Testis (tissue), 3 donors: ENCODE measurements around the gene ADPRHL1. TPM values are rescaled to one million over a fixed set of nuclear protein-coding genes. Genes with fewer than 3 reads are reported as not detected.

Experiments used
- DNase-seq: peaks from one replicate; pipeline ENCODE4 v3.0.0-alpha.2; 2019
- H3K27ac ChIP-seq, 2 donors: fragments of 200-600 bp; sonication (generic); one replicate each; pipeline ENCODE4 v1.5.1; 2019
- H3K27me3 ChIP-seq: fragments of 200-600 bp; sonication (generic); one replicate; pipeline ENCODE4 v1.5.1; 2019
- H3K36me3 ChIP-seq: fragments of 200-600 bp; sonication (generic); one replicate; pipeline ENCODE4 v1.5.1; 2017; ENCODE audit warnings: low read depth; ENCODE audit errors: missing control alignments
- H3K4me1 ChIP-seq: fragments of 200-600 bp; sonication (generic); one replicate; pipeline ENCODE4 v1.5.1; 2019
- H3K4me3 ChIP-seq, 2 donors: fragments of 200-600 bp; sonication (generic); one replicate each; pipeline ENCODE4 v1.5.1; 2017 to 2019
- H3K9me3 ChIP-seq: fragments of 200-600 bp; sonication (generic); one replicate; pipeline ENCODE4 v1.5.1; 2017
- POLR2A ChIP-seq: fragments of 450-650 bp; IDR thresholded peaks from one replicate; pipeline ENCODE4 v1.6.1; 2017; ENCODE audit warnings: antibody characterized with exemption, mild to moderate bottlenecking, moderate library complexity
- WGBS, 2 donors: methylation state at CpG; one replicate each; pipeline ENCODE4 v1.1.5; 2018; 5-methylcytosine and 5-hydroxymethylcytosine counted together
- intact Hi-C: fragments of 100-400 bp; cut with DNase I; formaldehyde crosslinking; loops from one replicate; pipeline ENCODE4 v1.15.1; 2023; ENCODE audit warnings: low total_unique reads
- polyA plus RNA-seq: library from polyadenylated mRNA; stranded (reverse); fragments of 350-450 nt; fragmentation: Illumina TruSeq; extraction: RNeasy Lipid Tissue Mini Kit (QIAGEN cat#74804); gene quantifications from one replicate; pipeline ENCODE4 v1.2.3, GENCODE V29; 2014; ENCODE audit warnings: low read depth, low replicate concordance; ENCODE audit not compliant: insufficient read depth
- total RNA-seq, 2 donors: library from RNA; depleted of rRNA; stranded (reverse); fragments of >200 nt; gene quantifications; one replicate each; pipeline ENCODE4 v1.2.3, GENCODE V29; 2016
- TF ChIP-seq, protein P1 (sequence below), 3 experiments: fragments of 450-650 bp in 2 of 3; fragments of 200-600 bp in 1 of 3; sonication (generic) in 1 of 3; IDR thresholded peaks; one replicate each; pipeline ENCODE4 v1.5.1; 2016 to 2019; ENCODE audit warnings: antibody characterized with exemption in 3 of 3, mild to moderate bottlenecking in 2 of 3, moderate library complexity in 1 of 3

The ADPRHL1 gene
- total and polyA plus RNA-seq, 3 donors from 2014 or later = 6.2 to 9.3 (median 6.6) TPM

DNA sequence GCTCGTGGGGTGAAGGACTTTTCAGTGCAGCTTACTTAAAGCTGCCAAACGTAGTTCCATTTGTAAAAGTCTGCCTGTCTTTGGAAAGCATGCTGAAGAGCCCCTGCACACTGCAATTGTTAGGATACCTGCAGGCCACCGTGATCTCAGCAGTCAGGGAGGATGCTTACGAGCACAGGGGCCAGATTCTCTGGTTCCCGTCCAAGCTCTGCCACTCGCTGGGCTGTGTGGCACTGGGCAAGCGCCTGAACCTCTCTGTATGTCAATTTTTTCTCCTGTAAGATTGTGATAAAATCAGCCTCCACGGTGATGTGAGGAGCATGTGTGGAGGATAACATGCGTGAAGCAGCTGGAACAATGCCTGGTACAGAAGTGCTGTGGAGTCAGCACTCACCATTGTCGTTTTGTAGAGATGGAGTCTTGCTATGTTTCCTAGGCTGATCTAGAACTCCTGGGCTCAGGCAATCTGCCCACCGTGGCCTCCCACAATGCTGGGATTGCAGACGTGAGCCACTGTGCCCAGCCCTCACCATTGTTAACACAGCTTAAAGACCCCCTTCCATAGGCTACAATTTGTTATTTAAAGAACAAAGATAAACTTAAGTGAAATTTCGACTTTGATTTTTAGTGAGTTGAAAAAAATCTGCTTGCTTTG, 3.5 kb downstream of the ADPRHL1 start:
- 67 to 68% methylated on average over 6 to 13 of the region's 13 CpGs for WGBS, 2 donors
- Histone ChIP-seq H3K4me3 (peak overlapping the region; percentile 52 to 54), H3K9me3 (no peaks in the 10 kb centered on the region), H3K27ac (peak overlapping the region in 1 of 2 donors; percentile 12), H3K4me1 (peaks cover 11% of the 10 kb centered on the region), H3K27me3 (no peaks in the 10 kb centered on the region), H3K36me3 (no peaks in the 10 kb centered on the region)
- no peak for DNase-seq
- intact Hi-C loops = loop anchor here (10.0 kb wide), 1 partner anchor 105 kb away; no protein-coding TSS in a partner anchor
- TF ChIP-seq, protein P1, sequence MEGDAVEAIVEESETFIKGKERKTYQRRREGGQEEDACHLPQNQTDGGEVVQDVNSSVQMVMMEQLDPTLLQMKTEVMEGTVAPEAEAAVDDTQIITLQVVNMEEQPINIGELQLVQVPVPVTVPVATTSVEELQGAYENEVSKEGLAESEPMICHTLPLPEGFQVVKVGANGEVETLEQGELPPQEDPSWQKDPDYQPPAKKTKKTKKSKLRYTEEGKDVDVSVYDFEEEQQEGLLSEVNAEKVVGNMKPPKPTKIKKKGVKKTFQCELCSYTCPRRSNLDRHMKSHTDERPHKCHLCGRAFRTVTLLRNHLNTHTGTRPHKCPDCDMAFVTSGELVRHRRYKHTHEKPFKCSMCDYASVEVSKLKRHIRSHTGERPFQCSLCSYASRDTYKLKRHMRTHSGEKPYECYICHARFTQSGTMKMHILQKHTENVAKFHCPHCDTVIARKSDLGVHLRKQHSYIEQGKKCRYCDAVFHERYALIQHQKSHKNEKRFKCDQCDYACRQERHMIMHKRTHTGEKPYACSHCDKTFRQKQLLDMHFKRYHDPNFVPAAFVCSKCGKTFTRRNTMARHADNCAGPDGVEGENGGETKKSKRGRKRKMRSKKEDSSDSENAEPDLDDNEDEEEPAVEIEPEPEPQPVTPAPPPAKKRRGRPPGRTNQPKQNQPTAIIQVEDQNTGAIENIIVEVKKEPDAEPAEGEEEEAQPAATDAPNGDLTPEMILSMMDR (IDR thresholded peaks at IDR 0.05) = no peak
- no peak for TF ChIP-seq POLR2A

DNA sequence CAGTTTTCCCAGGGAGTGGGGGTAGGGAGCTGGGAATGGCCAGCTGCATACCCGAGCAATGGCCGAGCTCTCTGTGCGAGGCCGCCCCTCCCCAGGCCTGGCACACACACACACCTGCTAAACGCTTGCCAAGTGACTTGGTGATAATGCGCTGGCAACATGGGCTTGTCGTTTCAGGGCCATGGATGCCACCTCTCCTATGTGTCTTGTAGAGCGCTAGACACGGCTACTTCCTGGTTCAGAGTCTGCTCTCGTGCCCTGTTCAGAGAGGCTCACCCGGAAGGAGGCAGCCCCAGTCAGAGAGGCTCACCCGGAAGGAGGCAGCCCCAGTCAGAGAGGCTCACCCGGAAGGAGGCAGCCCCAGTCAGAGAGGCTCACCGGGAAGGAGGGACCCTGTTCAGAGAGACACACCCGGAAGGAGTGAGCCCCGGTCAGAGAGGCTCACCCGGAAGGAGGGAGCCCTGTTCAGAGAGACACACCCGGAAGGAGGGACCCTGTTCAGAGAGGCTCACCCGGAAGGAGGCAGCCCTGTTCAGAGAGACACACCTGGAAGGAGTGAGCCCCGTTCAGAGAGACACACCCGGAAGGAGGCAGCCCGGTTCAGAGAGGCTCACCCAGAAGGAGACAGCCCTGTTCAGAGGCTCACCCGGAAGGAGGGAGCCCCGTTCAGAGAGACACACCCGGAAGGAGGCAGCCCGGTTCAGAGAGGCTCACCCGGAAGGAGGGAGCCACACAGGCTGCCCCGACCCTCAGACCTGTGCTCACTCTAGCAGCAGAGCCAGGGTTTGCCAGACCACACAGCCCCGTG, 4.2 kb downstream of the ADPRHL1 start:
- no peaks in the 10 kb centered on the region for H3K27me3 ChIP-seq
- 41 to 47% methylated on average over 18 to 29 of the region's 29 CpGs for WGBS, 2 donors
- intact Hi-C loops = no loop called here
- DNase-seq = peak; percentile 84
- H3K9me3 ChIP-seq = no peaks in the 10 kb centered on the region
- H3K36me3 ChIP-seq = no peaks in the 10 kb centered on the region
- peaks cover 11% of the 10 kb centered on the region for H3K4me1 ChIP-seq
- peak overlapping the region; percentile 52 to 54 for H3K4me3 ChIP-seq
- no peak for TF ChIP-seq POLR2A
- TF ChIP-seq, protein P1 (IDR thresholded peaks at IDR 0.05) = no peak
- peak overlapping the region; percentile 12 to 35 for H3K27ac ChIP-seq

DNA sequence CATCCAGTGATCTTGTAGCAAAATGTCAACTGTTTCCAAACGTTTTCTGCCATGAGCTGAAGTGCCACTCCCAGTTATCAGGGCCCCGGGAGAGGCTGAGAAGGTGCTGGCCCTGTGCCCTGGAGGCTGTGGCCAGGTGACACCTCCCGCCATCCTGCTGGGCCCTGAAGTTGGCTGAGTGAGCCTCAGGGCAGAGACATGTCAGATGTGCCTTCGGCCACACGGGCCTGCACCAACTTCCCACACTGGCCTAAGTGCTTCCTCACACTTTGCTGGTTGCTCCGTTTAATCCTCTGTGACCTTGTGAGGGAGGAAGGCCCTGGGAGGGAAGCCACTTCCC, 4.8 kb downstream of the ADPRHL1 start:
- intact Hi-C loops = no loop called here
- 40 to 44% methylated on average over 4 to 6 of the region's 6 CpGs for WGBS, 2 donors
- H3K27me3 ChIP-seq = no peaks in the 10 kb centered on the region
- TF ChIP-seq, protein P1 (IDR thresholded peaks at IDR 0.05) = no peak
- no peak for TF ChIP-seq POLR2A
- H3K36me3 ChIP-seq = no peaks in the 10 kb centered on the region
- H3K4me3 ChIP-seq = peak overlapping the region; percentile 52 to 54
- DNase-seq = peak; percentile 51
- peaks cover 11% of the 10 kb centered on the region for H3K4me1 ChIP-seq
- H3K9me3 ChIP-seq = no peaks in the 10 kb centered on the region
- H3K27ac ChIP-seq = peak overlapping the region; percentile 12 to 35

DNA sequence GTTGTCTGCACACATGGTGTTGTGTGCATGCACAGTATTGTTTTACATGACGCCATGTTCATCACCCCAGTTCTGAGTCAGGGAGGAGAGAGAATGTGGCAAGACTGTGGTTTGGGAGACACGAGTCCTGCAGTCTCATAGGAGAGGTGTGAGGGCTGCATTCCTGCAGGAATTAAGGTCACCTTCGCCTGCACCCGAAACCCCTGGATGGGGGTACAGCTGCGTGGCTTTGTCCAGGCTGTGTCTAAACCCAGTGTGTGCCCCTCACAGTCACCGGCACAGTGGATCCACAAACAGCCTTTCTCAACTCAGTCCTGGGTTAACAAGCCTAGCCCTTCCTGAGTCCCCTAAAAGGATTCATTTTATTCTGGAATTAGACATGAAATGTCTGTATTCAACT, 5.7 kb downstream of the ADPRHL1 start:
- Histone ChIP-seq H3K4me3 (no peak overlapping the region), H3K36me3 (no peaks in the 10 kb centered on the region), H3K27me3 (no peaks in the 10 kb centered on the region), H3K9me3 (no peaks in the 10 kb centered on the region), H3K4me1 (peaks cover 8% of the 10 kb centered on the region), H3K27ac (no peak overlapping the region)
- intact Hi-C loops = no loop called here
- TF ChIP-seq POLR2A = no peak
- TF ChIP-seq, protein P1 (IDR thresholded peaks at IDR 0.05) = no peak
- DNase-seq = no peak
- WGBS, 2 donors = 93 to 94% methylated on average over 6 of the region's 6 CpGs
